DOHH2 (cell line): ENCODE measurements around the gene CREB5.

Experiments
- CTCF ChIP-seq: fragments of 200-600 bp; sonication (generic); IDR thresholded peaks from one replicate; pipeline ENCODE4 v1.5.1; 2014; ENCODE audit warnings: antibody characterized with exemption, mild to moderate bottlenecking, low read depth, low read length; ENCODE audit not compliant: poor library complexity, severe bottlenecking
- EZH2phosphoT487 ChIP-seq: fragments of 200-600 bp; sonication (generic); IDR thresholded peaks from 2 replicates; pipeline ENCODE4 v1.6.1; 2017; ENCODE audit warnings: borderline replicate concordance, mild to moderate bottlenecking, antibody characterized with exemption, low read length, moderate library complexity, mixed read lengths

DNA sequence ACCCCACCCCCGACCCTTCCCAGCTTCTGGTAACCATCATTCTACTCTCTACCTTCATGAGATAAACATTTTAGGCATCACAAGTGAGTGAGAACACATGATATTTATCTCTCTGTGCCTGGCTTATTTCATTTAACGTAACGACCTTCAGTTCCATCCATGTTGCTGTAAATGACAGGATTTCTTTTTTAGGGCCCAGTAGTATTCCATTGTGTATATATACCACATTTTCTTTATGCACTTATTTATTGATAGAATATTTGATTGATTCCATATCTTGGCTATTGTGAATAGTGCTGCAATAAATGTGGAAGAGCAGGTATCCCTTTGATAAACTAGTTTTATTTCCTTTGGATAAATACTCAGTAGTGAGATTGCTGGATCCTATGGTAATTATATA is 112.7 kb downstream of the CREB5 start:
- TF ChIP-seq CTCF (no peak), EZH2phosphoT487 (no peak)
